IMR-90 (cell line): ENCODE results near the gene IQGAP2. TPM values are rescaled to one million over a fixed set of nuclear protein-coding genes. Genes with fewer than 3 reads are reported as not detected.

Experiments
- ATAC-seq: fragments of 200-7000 bp; cut with Tn5 transposase; 2 replicates; pipeline ENCODE4 v1.9.1; 2020; ENCODE audit warnings: low read depth, mild to moderate bottlenecking, moderate library complexity
- BruUV-seq: library from RNA; stranded (reverse); fragments of 400-500 nt; replicated peaks from 2 replicates; lab custom pipeline; 2021; lab: Mats Ljungman, UMichigan
- CTCF ChIA-PET: fragments of 300-600 bp; formaldehyde crosslinking; extraction: SDS; loops from one replicate; lab custom pipeline; 2021; ENCODE audit warnings: antibody characterized with exemption; lab: Yijun Ruan, JAX
- POLR2A ChIA-PET: fragments of 300-600 bp; sonication (Branson Sonifier 250); formaldehyde crosslinking; loops from one replicate; lab custom pipeline; 2022; ENCODE audit warnings: antibody characterized with exemption; ENCODE audit not compliant: unreplicated experiment; lab: Charles Lee
- DNase-seq: peaks from one replicate; pipeline ENCODE4 v3.0.0; 2013
- H2AFZ ChIP-seq: replicated peaks from 2 replicates; pipeline ENCODE3; 2013; ENCODE audit warnings: low read length, mild to moderate bottlenecking; ENCODE audit not compliant: poor library complexity
- H2AK5ac ChIP-seq: 2 replicates; pipeline ENCODE4 v1.6.1; 2013; ENCODE audit warnings: low read depth, low read length, inconsistent platforms
- H2AK9ac ChIP-seq: replicated peaks from 2 replicates; pipeline ENCODE3; 2013; ENCODE audit warnings: mild to moderate bottlenecking, low read depth, low read length, moderate library complexity; ENCODE audit not compliant: poor library complexity
- H2BK120ac ChIP-seq: 2 replicates; pipeline ENCODE4 v1.6.1; 2013; ENCODE audit warnings: low read depth, low read length, inconsistent platforms
- H2BK15ac ChIP-seq: 3 replicates; pipeline ENCODE4 v1.6.1; 2013; ENCODE audit warnings: low read depth, low read length, inconsistent platforms
- H2BK20ac ChIP-seq: 2 replicates; pipeline ENCODE4 v1.6.1; 2013; ENCODE audit warnings: low read depth, mild to moderate bottlenecking, inconsistent platforms, low read length, moderate library complexity
- H2BK5ac ChIP-seq: 2 replicates; pipeline ENCODE4 v1.6.1; 2013; ENCODE audit warnings: mild to moderate bottlenecking, low read depth, low read length, inconsistent platforms; ENCODE audit not compliant: poor library complexity, severe bottlenecking
- H3K14ac ChIP-seq: replicated peaks from 2 replicates; pipeline ENCODE4 v1.6.1; 2013; ENCODE audit warnings: low read depth, low read length, inconsistent platforms
- H3K18ac ChIP-seq: 2 replicates; pipeline ENCODE4 v1.6.1; 2013; ENCODE audit warnings: low read depth, low read length, control low read depth
- H3K23ac ChIP-seq: 2 replicates; pipeline ENCODE4 v1.6.1; 2013; ENCODE audit warnings: low read depth, low read length, inconsistent platforms
- H3K27ac ChIP-seq: 2 replicates; pipeline ENCODE4 v1.5.1; 2013; ENCODE audit warnings: mild to moderate bottlenecking, control low read depth, low read length; ENCODE audit not compliant: insufficient read depth
- H3K27me3 ChIP-seq: 2 replicates; pipeline ENCODE4 v1.6.1; 2013; ENCODE audit warnings: low read length; ENCODE audit not compliant: control insufficient read depth, insufficient read depth
- H3K36me3 ChIP-seq: 2 replicates; pipeline ENCODE4 v1.6.1; 2013; ENCODE audit warnings: low read length, mixed read lengths; ENCODE audit not compliant: control insufficient read depth, insufficient read depth
- H3K4ac ChIP-seq: 2 replicates; pipeline ENCODE4 v1.6.1; 2013; ENCODE audit warnings: low read depth, low read length, inconsistent platforms
- H3K4me1 ChIP-seq: 2 replicates; pipeline ENCODE4 v1.6.1; 2013; ENCODE audit warnings: low read length, mixed read lengths; ENCODE audit not compliant: control insufficient read depth, insufficient read depth
- H3K4me2 ChIP-seq: 2 replicates; pipeline ENCODE4 v1.6.1; 2013; ENCODE audit warnings: low read depth, mild to moderate bottlenecking, control low read depth, low read length, moderate library complexity
- H3K4me3 ChIP-seq: 2 replicates; pipeline ENCODE4 v1.5.1; 2013; ENCODE audit warnings: low read depth, mild to moderate bottlenecking, control low read depth, low read length, moderate library complexity; ENCODE audit not compliant: insufficient read depth
- H3K56ac ChIP-seq: 2 replicates; pipeline ENCODE4 v1.6.1; 2013; ENCODE audit warnings: low read length, inconsistent platforms; ENCODE audit not compliant: insufficient read depth; ENCODE audit errors: extremely low read depth
- H3K79me1 ChIP-seq, 2 experiments: 2 replicates each; pipeline ENCODE4 v1.6.1; 2013; ENCODE audit warnings: low read length in 2 of 2, inconsistent platforms in 1 of 2, low read depth in 1 of 2
- H3K9ac ChIP-seq: 2 replicates; pipeline ENCODE4 v1.6.1; 2013; ENCODE audit warnings: low read depth, low read length, control low read depth
- H3K9me1 ChIP-seq: 2 replicates; pipeline ENCODE4 v1.6.1; 2013; ENCODE audit warnings: low read length, inconsistent platforms; ENCODE audit not compliant: insufficient read depth
- H3K9me3 ChIP-seq: 2 replicates; pipeline ENCODE4 v1.6.1; 2013; ENCODE audit warnings: low read length; ENCODE audit not compliant: control insufficient read depth, insufficient read depth
- H4K20me1 ChIP-seq: 2 replicates; pipeline ENCODE4 v1.6.1; 2013; ENCODE audit warnings: low read length, inconsistent platforms; ENCODE audit not compliant: insufficient read depth
- H4K5ac ChIP-seq: 2 replicates; pipeline ENCODE4 v1.6.1; 2013; ENCODE audit warnings: mild to moderate bottlenecking, low read depth, low read length, control low read depth
- H4K8ac ChIP-seq, 2 experiments: 2 replicates each; pipeline ENCODE4 v1.6.1; 2013; ENCODE audit warnings: low read depth in 2 of 2, low read length in 2 of 2, control low read depth in 1 of 2, inconsistent platforms in 1 of 2
- H4K91ac ChIP-seq: 2 replicates; pipeline ENCODE4 v1.6.1; 2013; ENCODE audit warnings: low read depth, low read length, inconsistent platforms; ENCODE audit not compliant: insufficient read depth
- BHLHE40 ChIP-seq: fragments of 150-350 bp; IDR thresholded peaks from 2 replicates; pipeline ENCODE4 v1.6.1; 2016; ENCODE audit warnings: mild to moderate bottlenecking, low read depth, low read length
- CEBPB ChIP-seq: IDR thresholded peaks from 2 replicates; pipeline ENCODE4 v1.6.1; 2012; ENCODE audit warnings: low read depth, low read length, improper control_type of control experiment
- CHD1 ChIP-seq: IDR thresholded peaks from 2 replicates; pipeline ENCODE4 v1.6.1; 2012; ENCODE audit warnings: low read depth, low read length, improper control_type of control experiment
- ELK1 ChIP-seq: fragments of 150-350 bp; IDR thresholded peaks from 2 replicates; pipeline ENCODE4 v1.6.1; 2016; ENCODE audit warnings: low read depth, mild to moderate bottlenecking, low read length, moderate library complexity, borderline replicate concordance
- MAFK ChIP-seq: IDR thresholded peaks from 2 replicates; pipeline ENCODE4 v1.6.1; 2012; ENCODE audit warnings: low read depth, low read length, improper control_type of control experiment
- MAZ ChIP-seq: IDR thresholded peaks from 2 replicates; pipeline ENCODE4 v1.6.1; 2012; ENCODE audit warnings: low read depth, mild to moderate bottlenecking, low read length, improper control_type of control experiment, moderate library complexity, borderline replicate concordance
- NFE2L2 ChIP-seq: fragments of 150-350 bp; IDR thresholded peaks from 2 replicates; pipeline ENCODE4 v1.6.1; 2016; ENCODE audit warnings: low read depth, mild to moderate bottlenecking, low read length
- POLR2A ChIP-seq: IDR thresholded peaks from 2 replicates; pipeline ENCODE4 v1.6.1; 2012; ENCODE audit warnings: mild to moderate bottlenecking, low read depth, low read length
- RAD21 ChIP-seq: IDR thresholded peaks from 2 replicates; pipeline ENCODE4 v1.6.1; 2012; ENCODE audit warnings: low read length, improper control_type of control experiment
- RCOR1 ChIP-seq: IDR thresholded peaks from 2 replicates; pipeline ENCODE4 v1.6.1; 2012; ENCODE audit warnings: mild to moderate bottlenecking, low read length, improper control_type of control experiment; ENCODE audit not compliant: insufficient replicate concordance
- RFX5 ChIP-seq: IDR thresholded peaks from 2 replicates; pipeline ENCODE4 v1.8.0; 2012; ENCODE audit warnings: low read depth, mild to moderate bottlenecking, low read length, moderate library complexity
- SMC3 ChIP-seq: fragments of 150-350 bp; IDR thresholded peaks from 2 replicates; pipeline ENCODE4 v1.6.1; 2016; ENCODE audit warnings: low read depth, mild to moderate bottlenecking, antibody characterized with exemption, low read length, moderate library complexity
- WGBS, 2 experiments: methylation state at CpG; one replicate each; pipeline versions ENCODE4 v1.1.5 to v1.1.7; 2013; ENCODE audit warnings: missing lambda C conversion rate in 2 of 2; ENCODE audit not compliant: insufficient read length in 1 of 2; ENCODE audit errors: extremely low coverage in 2 of 2; 5-methylcytosine and 5-hydroxymethylcytosine counted together
- dilution Hi-C: fragments of 300-500 bp; cut with HindIII; formaldehyde crosslinking; loops from one replicate; pipeline ENCODE4 v1.14.3; 2018; ENCODE audit warnings: low sequenced_read_pairs; ENCODE audit not compliant: unreplicated experiment
- in situ Hi-C: fragments of 300-500 bp; cut with MboI; formaldehyde crosslinking; loops from 3 replicates; pipeline ENCODE4 v1.14.3; 2019; ENCODE audit warnings: low sequenced_read_pairs, inconsistent platforms, mixed read lengths
- intact Hi-C: fragments of 100-400 bp; cut with micrococcal nuclease; formaldehyde crosslinking; loops from 2 replicates; pipeline ENCODE4 v1.10.0; 2022
- polyA plus RNA-seq, 3 experiments: library from polyadenylated mRNA; depleted of rRNA; stranded (reverse); fragments of >200 nt; gene quantifications; 2 replicates each; pipeline ENCODE4 v1.2.3, GENCODE V29; 2012; ENCODE audit warnings: low replicate concordance in 1 of 3
- total RNA-seq: library from RNA; depleted of rRNA; stranded (reverse); fragments of >200 nt; gene quantifications from 2 replicates; pipeline ENCODE4 v1.2.3, GENCODE V29; 2012
- TF ChIP-seq, protein P1 (sequence below): conservative IDR thresholded peaks from 2 replicates; pipeline ENCODE4 v1.5.1; 2012; ENCODE audit warnings: mild to moderate bottlenecking, low read depth, low read length, improper control_type of control experiment

Gene IQGAP2
- total and polyA plus RNA-seq, 2 of the 4 experiments (the other 2 are of a cell fraction): 0.21 to 0.36 TPM

DNA sequence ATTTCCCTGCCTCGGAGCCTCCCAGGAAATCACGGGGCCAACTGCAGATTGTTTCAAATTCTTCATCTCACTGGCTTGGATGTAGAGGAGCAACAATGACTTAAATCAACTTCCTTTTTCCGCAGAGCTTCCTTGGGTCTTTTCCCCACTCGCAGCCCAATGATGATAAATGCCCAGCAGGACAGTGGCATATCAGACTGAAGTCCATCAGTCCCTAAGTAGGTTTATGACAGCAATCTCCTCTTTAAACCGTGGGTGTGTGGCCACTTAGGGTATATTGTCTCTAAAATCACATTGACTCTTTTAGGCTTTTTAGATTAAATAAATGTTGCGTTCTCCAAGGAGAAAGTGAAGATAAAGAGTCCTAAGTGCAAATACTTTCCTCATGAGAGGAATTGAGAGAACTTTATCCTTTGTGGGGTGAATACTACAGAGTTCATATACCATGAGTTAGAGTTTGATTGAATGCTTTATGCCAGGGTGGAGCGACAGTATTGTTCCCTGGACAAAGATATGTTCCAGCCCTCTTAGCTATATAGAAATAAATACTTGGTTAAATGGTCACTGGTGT is 59.1 kb downstream of the IQGAP2 start:
- H4K20me1 ChIP-seq: no peaks in the 10 kb centered on the region
- no peak overlapping the region for H4K5ac ChIP-seq
- H3K9me3 ChIP-seq: no peaks in the 10 kb centered on the region
- H3K4me1 ChIP-seq: no peaks in the 10 kb centered on the region
- no peak overlapping the region for H3K4me3 ChIP-seq
- no peak overlapping the region for H3K4ac ChIP-seq
- dilution Hi-C loops (no loop called here), in situ Hi-C loops (no loop called here), intact Hi-C loops (no loop called here)
- H3K14ac ChIP-seq: no peak overlapping the region
- H2AK9ac ChIP-seq: no peak overlapping the region
- ATAC-seq: no peak
- H3K23ac ChIP-seq: no peak overlapping the region
- H4K8ac ChIP-seq: no peak overlapping the region
- TF ChIP-seq RFX5 (no peak), MAZ (no peak), RCOR1 (no peak), BHLHE40 (no peak), SMC3 (no peak), CHD1 (no peak), POLR2A (no peak), CEBPB (no peak), MAFK (no peak), ELK1 (no peak), RAD21 (no peak), NFE2L2 (no peak)
- TF ChIP-seq, protein P1, sequence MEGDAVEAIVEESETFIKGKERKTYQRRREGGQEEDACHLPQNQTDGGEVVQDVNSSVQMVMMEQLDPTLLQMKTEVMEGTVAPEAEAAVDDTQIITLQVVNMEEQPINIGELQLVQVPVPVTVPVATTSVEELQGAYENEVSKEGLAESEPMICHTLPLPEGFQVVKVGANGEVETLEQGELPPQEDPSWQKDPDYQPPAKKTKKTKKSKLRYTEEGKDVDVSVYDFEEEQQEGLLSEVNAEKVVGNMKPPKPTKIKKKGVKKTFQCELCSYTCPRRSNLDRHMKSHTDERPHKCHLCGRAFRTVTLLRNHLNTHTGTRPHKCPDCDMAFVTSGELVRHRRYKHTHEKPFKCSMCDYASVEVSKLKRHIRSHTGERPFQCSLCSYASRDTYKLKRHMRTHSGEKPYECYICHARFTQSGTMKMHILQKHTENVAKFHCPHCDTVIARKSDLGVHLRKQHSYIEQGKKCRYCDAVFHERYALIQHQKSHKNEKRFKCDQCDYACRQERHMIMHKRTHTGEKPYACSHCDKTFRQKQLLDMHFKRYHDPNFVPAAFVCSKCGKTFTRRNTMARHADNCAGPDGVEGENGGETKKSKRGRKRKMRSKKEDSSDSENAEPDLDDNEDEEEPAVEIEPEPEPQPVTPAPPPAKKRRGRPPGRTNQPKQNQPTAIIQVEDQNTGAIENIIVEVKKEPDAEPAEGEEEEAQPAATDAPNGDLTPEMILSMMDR: no peak
- H3K4me2 ChIP-seq: no peak overlapping the region
- no peaks in the 10 kb centered on the region for H3K9me1 ChIP-seq
- no peak overlapping the region for H3K9ac ChIP-seq
- H2AK5ac ChIP-seq: no peak overlapping the region
- H3K27ac ChIP-seq: no peak overlapping the region
- CTCF ChIA-PET: no interaction called here
- no peak overlapping the region for H2BK15ac ChIP-seq
- POLR2A ChIA-PET: no interaction called here
- H3K36me3 ChIP-seq: no peaks in the 10 kb centered on the region
- no peak overlapping the region for H2BK5ac ChIP-seq
- WGBS, 2 experiments: no CpG with 5 or more reads among the region's 7 CpGs
- no TSS peak for BruUV-seq
- no peak overlapping the region for H3K56ac ChIP-seq
- no peak overlapping the region for H4K91ac ChIP-seq
- no peak for DNase-seq
- H3K18ac ChIP-seq: no peak overlapping the region
- H3K79me1 ChIP-seq: no peaks in the 10 kb centered on the region
- no peak overlapping the region for H2BK20ac ChIP-seq
- H2AFZ ChIP-seq: no peak overlapping the region
- no peaks in the 10 kb centered on the region for H3K27me3 ChIP-seq
- H2BK120ac ChIP-seq: no peak overlapping the region
